Activated CD4-positive, alpha-beta memory T cell treated with anti-CD3 and anti-CD28 coated beads, Interleukin-2, amount 10 ng/mL, durations not matched to agents 7 days and 5 days (primary cell): ENCODE measurements around the gene SLC23A1. TPM values are rescaled to one million over a fixed set of nuclear protein-coding genes. Genes with fewer than 3 reads are reported as not detected.

ENCODE experiments used
- CTCF ChIA-PET: fragments of 350-600 bp; sonication (Branson Sonifier 250); formaldehyde crosslinking; loops from one replicate; lab custom pipeline; 2021; ENCODE audit warnings: antibody characterized with exemption, inconsistent platforms; lab: Charles Lee
- POLR2A ChIA-PET: fragments of 350-600 bp; sonication (Branson Sonifier 250); formaldehyde crosslinking; loops from one replicate; lab custom pipeline; 2021; ENCODE audit warnings: antibody characterized with exemption; lab: Charles Lee
- DNase-seq: peaks from one replicate; pipeline ENCODE4 v3.0.0-alpha.2; 2020
- H3K27ac Mint-ChIP-seq: one replicate; pipeline ENCODE4 v1.8.0; 2021; ENCODE audit warnings: mild to moderate bottlenecking, mixed read lengths
- H3K27me3 Mint-ChIP-seq: one replicate; pipeline ENCODE4 v1.8.0; 2021; ENCODE audit warnings: mixed read lengths
- H3K36me3 Mint-ChIP-seq: one replicate; pipeline ENCODE4 v1.8.0; 2021; ENCODE audit warnings: low read depth, mixed read lengths
- H3K4me1 Mint-ChIP-seq: one replicate; pipeline ENCODE4 v1.8.0; 2021; ENCODE audit warnings: mixed read lengths
- H3K4me3 Mint-ChIP-seq: one replicate; pipeline ENCODE4 v1.8.0; 2021; ENCODE audit warnings: mild to moderate bottlenecking, mixed read lengths
- H3K9me3 Mint-ChIP-seq: one replicate; pipeline ENCODE4 v1.8.0; 2021; ENCODE audit warnings: mixed read lengths
- total RNA-seq, 2 experiments: library from RNA; stranded (reverse); gene quantifications; one replicate each; pipeline ENCODE4 v1.2.3, GENCODE V29; 2021

SLC23A1 gene
- total RNA-seq, 2 experiments from 2014 or later: 1.0 to 1.8 TPM

DNA sequence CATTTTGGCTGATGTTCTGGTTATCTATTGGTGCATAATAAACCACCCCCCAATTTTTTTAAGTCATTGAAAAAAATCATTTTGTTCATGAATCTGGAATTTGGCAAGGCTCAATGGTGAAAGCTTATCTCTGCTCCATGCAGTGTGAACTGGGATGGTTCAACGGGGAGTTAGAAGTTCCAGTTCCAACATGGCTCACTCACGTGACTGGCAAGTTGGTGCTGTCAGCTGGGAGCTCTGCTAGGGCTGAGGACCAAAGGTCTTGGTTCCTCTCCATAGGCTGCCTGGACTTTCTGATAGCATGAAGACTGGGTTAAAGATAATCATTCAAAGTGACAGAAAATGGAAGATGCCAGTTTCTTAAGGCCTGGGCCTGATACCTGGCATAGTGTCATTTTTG is 23.9 kb upstream of the SLC23A1 start:
- Mint-ChIP-seq H3K27me3 (no peaks in the 10 kb centered on the region), H3K36me3 (peaks cover 9% of the 10 kb centered on the region), H3K9me3 (no peaks in the 10 kb centered on the region), H3K4me3 (no peak overlapping the region), H3K27ac (no peak overlapping the region), H3K4me1 (peaks cover 39% of the 10 kb centered on the region)
- ChIA-PET CTCF (interaction anchor here (1.5 to 2.2 kb wide), 4 partner anchors 8 to 108 kb away, joined by 4 to 7 read pairs (median 6); no protein-coding TSS in a partner anchor), POLR2A (interaction anchor here (1.4 to 11.0 kb wide), 6 partner anchors 11 to 156 kb away, joined by 3 to 137 read pairs (median 4); partner anchors contain the start of genes MATR3, MZB1, PAIP2 and UBE2D2)
- no peak for DNase-seq

GRCh38 chr5:139404484-139404840 is 21.4 kb upstream of the SLC23A1 start:
- Mint-ChIP-seq H3K27ac (peak overlapping the region; percentile 100), H3K4me1 (peaks cover 39% of the 10 kb centered on the region), H3K27me3 (no peaks in the 10 kb centered on the region), H3K9me3 (no peaks in the 10 kb centered on the region), H3K4me3 (peak overlapping the region; percentile 96), H3K36me3 (peaks cover 11% of the 10 kb centered on the region)
- CTCF ChIA-PET: interaction anchor here (0.6 to 3.3 kb wide), 6 partner anchors 11 to 197 kb away, joined by 3 to 26 read pairs (median 6); partner anchors contain the start of gene MZB1
- POLR2A ChIA-PET: interaction anchor here (0.8 to 11.0 kb wide), 13 partner anchors 9 to 113 kb away, joined by 3 to 137 read pairs (median 5); partner anchors contain the start of genes DNAJC18, MATR3, MZB1 and PAIP2
- no peak for DNase-seq

GRCh38 chr5:139403787-139404483 is 20.8 kb upstream of the SLC23A1 start, which contains the start of gene SPATA24:
Gene SPATA24 (minus strand): TSS chr5:139404089. CDS start chr5:139404060, 29 bp downstream.
- H3K27me3 Mint-ChIP-seq: no peaks in the 10 kb centered on the region
- H3K4me1 Mint-ChIP-seq: peaks cover 43% of the 10 kb centered on the region
- peak; percentile 99 for DNase-seq
- ChIA-PET CTCF (interaction anchor here (0.6 to 3.3 kb wide), 13 partner anchors 8 to 1190 kb away, joined by 3 to 26 read pairs (median 4); partner anchors contain the start of gene MZB1), POLR2A (interaction anchor here (0.8 to 11.0 kb wide), 15 partner anchors 9 to 828 kb away, joined by 3 to 137 read pairs (median 5); partner anchors contain the start of genes DNAJC18, HSPA9, MATR3 and MZB1)
- H3K4me3 Mint-ChIP-seq: peak within 1 kb of the TSS; percentile 96
- H3K27ac Mint-ChIP-seq: peak within 1 kb of the TSS; percentile 100
- peaks cover 15% of the 10 kb centered on the region for H3K36me3 Mint-ChIP-seq
- H3K9me3 Mint-ChIP-seq: no peaks in the 10 kb centered on the region

DNA sequence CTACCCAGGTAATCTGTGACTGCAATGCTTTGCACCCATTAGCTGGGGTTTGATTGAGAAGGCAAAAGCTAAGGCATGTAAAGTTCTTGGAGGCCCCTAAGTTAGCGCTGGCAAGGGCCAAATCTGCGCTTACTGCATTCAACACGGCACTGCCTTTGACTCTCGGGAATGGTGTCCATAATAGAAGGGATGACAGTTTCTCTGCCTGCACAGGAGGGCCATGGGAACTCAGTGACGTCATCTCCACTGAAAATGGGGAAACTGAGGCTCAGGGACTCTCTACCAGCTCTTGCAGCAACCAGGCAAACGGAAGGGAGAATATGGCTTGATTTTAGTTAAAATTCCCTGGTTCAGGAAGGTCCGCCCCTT is 20.3 kb upstream of the SLC23A1 start:
- DNase-seq: peak; percentile 31
- peaks cover 15% of the 10 kb centered on the region for H3K36me3 Mint-ChIP-seq
- peak overlapping the region; percentile 100 for H3K27ac Mint-ChIP-seq
- ChIA-PET CTCF (interaction anchor here (0.9 to 3.3 kb wide), 13 partner anchors 8 to 1189 kb away, joined by 3 to 26 read pairs (median 4); partner anchors contain the start of gene MZB1), POLR2A (interaction anchor here (1.0 to 11.0 kb wide), 15 partner anchors 8 to 828 kb away, joined by 3 to 137 read pairs (median 5); partner anchors contain the start of genes DNAJC18, HSPA9, MZB1 and PAIP2)
- peak overlapping the region; percentile 96 for H3K4me3 Mint-ChIP-seq
- no peaks in the 10 kb centered on the region for H3K27me3 Mint-ChIP-seq
- no peaks in the 10 kb centered on the region for H3K9me3 Mint-ChIP-seq
- H3K4me1 Mint-ChIP-seq: peaks cover 43% of the 10 kb centered on the region

DNA sequence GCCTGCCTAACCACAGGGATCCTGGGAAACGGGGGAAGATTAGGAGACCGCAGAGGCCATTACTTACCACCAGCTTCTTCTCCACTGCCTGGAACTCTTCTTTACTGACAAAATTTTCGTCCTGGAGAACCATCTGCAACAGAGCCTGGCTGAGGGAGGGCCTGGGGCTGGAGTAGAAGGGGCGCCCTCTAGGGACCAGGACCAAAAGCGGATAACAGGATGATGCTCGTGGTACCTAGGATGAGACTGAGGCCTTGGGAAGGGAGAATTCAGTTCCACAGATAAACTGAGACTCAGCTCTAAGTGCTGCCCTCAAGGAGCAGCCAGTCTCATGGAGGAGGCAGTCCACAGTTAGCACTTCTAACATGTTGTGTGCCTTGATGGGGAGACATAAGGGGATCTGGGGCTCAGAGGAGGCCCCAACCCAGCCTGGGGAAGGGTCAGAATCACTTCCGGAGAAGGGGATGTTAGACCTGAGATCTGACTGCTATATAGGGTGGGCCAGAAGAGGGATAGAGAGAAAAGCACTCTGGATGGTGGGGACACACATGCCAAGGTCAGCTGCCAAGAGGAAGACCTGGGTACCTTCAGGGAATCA is 19.6 kb upstream of the SLC23A1 start:
- Mint-ChIP-seq H3K4me1 (peaks cover 46% of the 10 kb centered on the region), H3K9me3 (no peaks in the 10 kb centered on the region), H3K27ac (peak overlapping the region; percentile 100), H3K27me3 (no peaks in the 10 kb centered on the region), H3K4me3 (peak overlapping the region; percentile 96), H3K36me3 (peaks cover 15% of the 10 kb centered on the region)
- POLR2A ChIA-PET: interaction anchor here (1.0 to 11.0 kb wide), 9 partner anchors 7 to 827 kb away, joined by 3 to 137 read pairs (median 6); partner anchors contain the start of genes DNAJC18, HSPA9, MZB1 and PROB1
- CTCF ChIA-PET: interaction anchor here (0.8 to 3.3 kb wide), 15 partner anchors 9 to 1188 kb away, joined by 3 to 26 read pairs (median 4); partner anchors contain the start of gene MZB1
- peak; percentile 44 for DNase-seq

GRCh38 chr5:139401546-139401945 is 18.4 kb upstream of the SLC23A1 start:
- Mint-ChIP-seq H3K4me3 (no peak overlapping the region), H3K36me3 (peaks cover 19% of the 10 kb centered on the region), H3K27ac (no peak overlapping the region), H3K27me3 (no peaks in the 10 kb centered on the region), H3K9me3 (no peaks in the 10 kb centered on the region), H3K4me1 (peaks cover 50% of the 10 kb centered on the region)
- ChIA-PET POLR2A (interaction anchor here (7.0 to 11.0 kb wide), 2 partner anchors 10 to 16 kb away, joined by 63 to 137 read pairs; partner anchors contain the start of gene MZB1), CTCF (interaction anchor here (1.3 to 3.3 kb wide), 5 partner anchors 10 to 132 kb away, joined by 3 to 26 read pairs (median 5); partner anchors contain the start of gene MZB1)
- DNase-seq: no peak

- H3K4me1 Mint-ChIP-seq: peaks cover 62% of the 10 kb centered on the region
- H3K27me3 Mint-ChIP-seq: no peaks in the 10 kb centered on the region
- no peak for DNase-seq
- POLR2A ChIA-PET: interaction anchor here (0.7 to 11.0 kb wide), 3 partner anchors 10 to 18 kb away, joined by 3 to 137 read pairs (median 9); partner anchors contain the start of gene MZB1
- no peak overlapping the region for H3K4me3 Mint-ChIP-seq
- H3K9me3 Mint-ChIP-seq: no peaks in the 10 kb centered on the region
- CTCF ChIA-PET: no interaction called here
- H3K27ac Mint-ChIP-seq: peak overlapping the region; percentile 3
- H3K36me3 Mint-ChIP-seq: peaks cover 26% of the 10 kb centered on the region
These were observed 16.5 kb upstream of the SLC23A1 start for GRCh38 chr5:139399501-139400121.

- Mint-ChIP-seq H3K36me3 (peaks cover 26% of the 10 kb centered on the region), H3K4me1 (peaks cover 46% of the 10 kb centered on the region), H3K27me3 (no peaks in the 10 kb centered on the region), H3K4me3 (no peak overlapping the region), H3K27ac (no peak overlapping the region), H3K9me3 (no peaks in the 10 kb centered on the region)
- CTCF ChIA-PET: no interaction called here
- POLR2A ChIA-PET: no interaction called here
- no peak for DNase-seq
These were observed 14.8 kb upstream of the SLC23A1 start for GRCh38 chr5:139397921-139398320.

DNA sequence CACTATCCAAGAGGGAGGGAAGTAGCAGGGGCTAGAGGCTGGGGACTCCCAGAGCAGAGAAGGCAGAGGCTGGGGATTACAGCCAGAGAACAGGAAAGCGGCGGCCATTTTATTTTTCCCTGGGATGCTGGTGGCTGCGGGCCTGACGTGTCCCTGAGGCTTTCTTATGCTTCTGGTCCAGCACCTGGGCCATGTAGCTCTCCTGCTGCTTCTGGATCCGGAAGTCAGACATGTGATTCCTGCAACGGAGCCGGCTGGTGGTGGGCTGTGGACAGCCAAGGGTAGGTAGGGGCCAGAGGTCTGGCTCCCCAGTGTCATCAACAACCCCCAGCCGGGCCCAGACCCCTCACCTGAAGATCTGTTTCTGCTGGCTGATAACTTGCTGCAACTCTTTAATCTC is 13.6 kb upstream of the SLC23A1 start:
- POLR2A ChIA-PET: interaction anchor here (1.4 to 2.8 kb wide), 2 partner anchors 7 to 19 kb away, joined by 4 to 13 read pairs; partner anchors contain the start of gene SPATA24
- peaks cover 28% of the 10 kb centered on the region for H3K36me3 Mint-ChIP-seq

DNA sequence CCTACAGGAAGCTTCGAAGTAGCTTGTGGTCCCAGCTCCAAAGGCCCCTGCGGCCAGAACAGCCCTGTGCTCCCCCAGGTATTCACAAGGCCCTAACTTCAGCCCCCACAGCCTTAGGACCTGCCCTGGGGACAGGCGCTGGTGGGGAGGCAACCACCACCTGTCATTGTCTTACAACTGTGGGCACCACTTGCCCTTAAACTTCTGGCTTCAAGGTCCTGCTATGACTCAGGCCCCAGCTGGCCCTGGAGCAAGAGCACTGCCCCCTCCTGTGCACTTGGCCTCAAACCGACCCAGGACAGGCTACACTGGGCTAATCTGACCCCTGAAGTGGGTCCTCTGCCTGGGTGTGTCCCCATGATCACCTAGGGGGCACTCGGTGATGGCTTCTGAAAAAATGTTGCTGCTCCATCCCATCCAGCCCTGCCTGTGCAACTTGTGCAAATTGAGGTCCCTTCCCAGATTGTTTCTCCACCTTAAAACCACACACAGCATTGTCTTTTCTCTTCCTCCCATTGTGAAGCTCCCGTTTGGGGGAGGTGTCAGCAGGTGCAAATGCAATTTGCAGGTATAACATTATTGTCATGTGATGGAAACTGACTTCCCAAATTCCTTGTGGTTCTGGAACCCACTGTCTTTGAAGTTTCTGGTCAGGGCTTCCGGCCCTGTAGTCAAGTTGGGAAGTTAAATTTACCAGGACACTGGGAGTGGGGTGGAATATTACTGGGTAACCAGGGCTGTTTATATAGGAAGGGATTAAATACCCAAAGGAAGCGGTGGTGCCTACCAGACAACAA is 12.9 kb upstream of the SLC23A1 start:
- Mint-ChIP-seq H3K4me3 (peak overlapping the region; percentile 59), H3K36me3 (peaks cover 31% of the 10 kb centered on the region), H3K27me3 (no peaks in the 10 kb centered on the region), H3K27ac (peak overlapping the region; percentile 40), H3K9me3 (no peaks in the 10 kb centered on the region), H3K4me1 (peaks cover 48% of the 10 kb centered on the region)
- ChIA-PET CTCF (interaction anchor here (1.3 kb wide), 1 partner anchor 19 kb away, joined by 5 read pairs; no protein-coding TSS in a partner anchor), POLR2A (interaction anchor here (0.8 to 10.9 kb wide), 5 partner anchors 8 to 167 kb away, joined by 3 to 122 read pairs (median 6); partner anchors contain the start of genes PAIP2 and SPATA24)
- DNase-seq: no peak

More for the DNA sequence above, 13.6 kb upstream of the SLC23A1 start:
- CTCF ChIA-PET: interaction anchor here (1.3 kb wide), 1 partner anchor 18 kb away, joined by 5 read pairs; no protein-coding TSS in a partner anchor
- no peak overlapping the region for H3K27ac Mint-ChIP-seq
- no peaks in the 10 kb centered on the region for H3K27me3 Mint-ChIP-seq
- no peak for DNase-seq
- peaks cover 41% of the 10 kb centered on the region for H3K4me1 Mint-ChIP-seq
- no peak overlapping the region for H3K4me3 Mint-ChIP-seq
- H3K9me3 Mint-ChIP-seq: no peaks in the 10 kb centered on the region
